Gastrocnemius medialis (tissue), 4 donors: ENCODE data around the gene PNCK. TPM values are rescaled to one million over a fixed set of nuclear protein-coding genes. Genes with fewer than 3 reads are reported as not detected.
A peak's percentile ranks its signal among the peaks of the same experiment; 100 is the strongest.

Source experiments
- ATAC-seq, 2 donors: fragments of 150-250 bp; one replicate each; pipeline ENCODE4 v1.9.1; 2016
- DNase-seq, 2 donors: peaks; one replicate each; pipeline ENCODE4 v3.0.0-alpha.2; 2019
- H3K27ac ChIP-seq, 4 donors: fragments of 200-600 bp; sonication (generic); 1 replicate in 1 of 4; 2 replicates in 3 of 4; pipeline ENCODE4 v1.5.1; 2016 to 2018; ENCODE audit warnings: mild to moderate bottlenecking in 2 of 4, moderate library complexity in 1 of 4
- H3K27me3 ChIP-seq, 3 donors: fragments of 200-600 bp; sonication (generic) in 2 of 3; 1 replicate in 1 of 3; 2 replicates in 2 of 3; pipeline versions ENCODE4 v1.5.1 to v1.6.0; 2016 to 2019; ENCODE audit warnings: mild to moderate bottlenecking in 1 of 3, moderate library complexity in 1 of 3
- H3K36me3 ChIP-seq, 2 donors: fragments of 200-600 bp; sonication (generic) in 1 of 2; one replicate each; pipeline ENCODE4 v1.5.1; 2017 to 2018
- H3K4me1 ChIP-seq, 2 donors: fragments of 200-600 bp; sonication (generic) in 1 of 2; one replicate each; pipeline ENCODE4 v1.5.1; 2016 to 2017; ENCODE audit warnings: mild to moderate bottlenecking in 2 of 2
- H3K4me3 ChIP-seq, 4 donors: fragments of 200-600 bp; sonication (generic) in 3 of 4; 1 replicate in 1 of 4; 2 replicates in 3 of 4; pipeline ENCODE4 v1.5.1; 2016 to 2019; ENCODE audit warnings: mild to moderate bottlenecking in 2 of 4
- H3K9me3 ChIP-seq, 3 donors: fragments of 200-600 bp; sonication (generic) in 2 of 3; 1 replicate in 1 of 3; 2 replicates in 2 of 3; pipeline ENCODE4 v1.5.1; 2016 to 2019
- POLR2A ChIP-seq, 2 donors: fragments of 450-650 bp; IDR thresholded peaks; one replicate each; pipeline ENCODE4 v1.6.1; 2017; ENCODE audit warnings: antibody characterized with exemption in 2 of 2, mild to moderate bottlenecking in 2 of 2, moderate library complexity in 2 of 2
- in situ Hi-C, 4 donors: fragments of 200-750 bp; cut with MboI; loops; one replicate each; pipeline versions ENCODE4 v1.15.0 to v1.8.0; 2017; ENCODE audit warnings: low sequenced_read_pairs in 4 of 4
- intact Hi-C: fragments of 100-400 bp; cut with DNase I; formaldehyde crosslinking; loops from one replicate; pipeline ENCODE4 v1.15.1; 2023; ENCODE audit warnings: low total_unique reads
- total RNA-seq, 4 donors: library from RNA; depleted of rRNA; stranded (reverse); fragments of >200 nt; gene quantifications; one replicate each; pipeline versions ENCODE4 v1.1.0 to v1.2.3, GENCODE V29; 2016
- TF ChIP-seq, protein P1 (sequence below), 5 experiments: fragments of 450-650 bp in 3 of 5; fragments of 200-600 bp in 2 of 5; sonication (generic) in 2 of 5; IDR thresholded peaks in 4 of 5; conservative IDR thresholded peaks in 1 of 5; 1 replicate in 4 of 5; 2 replicates in 1 of 5; pipeline ENCODE4 v1.5.1; 2016 to 2019; ENCODE audit warnings: antibody characterized with exemption in 5 of 5, mild to moderate bottlenecking in 3 of 5, moderate library complexity in 3 of 5

PNCK gene
- total RNA-seq, 4 donors from 2014 or later, result 0.98 to 1.6 TPM; not detected in 2

DNA sequence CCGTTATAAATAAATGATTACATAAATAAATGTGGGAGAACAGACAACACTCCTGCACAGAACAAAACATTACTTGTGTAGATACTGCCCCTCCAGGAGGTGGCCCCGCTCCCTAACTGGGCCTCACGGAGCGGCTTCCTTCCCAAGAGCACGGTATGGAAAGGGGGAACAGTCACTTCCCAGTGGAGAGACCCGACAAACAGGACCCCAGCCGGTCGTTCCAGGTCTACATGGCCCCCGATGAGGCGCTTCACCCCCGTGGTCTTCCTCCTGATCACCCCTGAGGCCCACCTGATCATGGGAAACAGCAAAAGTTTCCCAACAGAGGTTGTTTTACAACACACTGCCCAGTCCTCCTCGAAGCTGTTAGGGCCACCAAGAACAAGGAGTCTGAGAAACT, 7.6 kb upstream of the PNCK start:
- Histone ChIP-seq H3K4me1 (no peaks in the 10 kb centered on the region), H3K27ac (no peak overlapping the region), H3K27me3 (no peaks in the 10 kb centered on the region), H3K9me3 (no peaks in the 10 kb centered on the region), H3K36me3 (no peaks in the 10 kb centered on the region), H3K4me3 (no peak overlapping the region)
- no peak for DNase-seq
- no peak for TF ChIP-seq POLR2A (IDR thresholded peaks at IDR 0.05)
- TF ChIP-seq, protein P1, sequence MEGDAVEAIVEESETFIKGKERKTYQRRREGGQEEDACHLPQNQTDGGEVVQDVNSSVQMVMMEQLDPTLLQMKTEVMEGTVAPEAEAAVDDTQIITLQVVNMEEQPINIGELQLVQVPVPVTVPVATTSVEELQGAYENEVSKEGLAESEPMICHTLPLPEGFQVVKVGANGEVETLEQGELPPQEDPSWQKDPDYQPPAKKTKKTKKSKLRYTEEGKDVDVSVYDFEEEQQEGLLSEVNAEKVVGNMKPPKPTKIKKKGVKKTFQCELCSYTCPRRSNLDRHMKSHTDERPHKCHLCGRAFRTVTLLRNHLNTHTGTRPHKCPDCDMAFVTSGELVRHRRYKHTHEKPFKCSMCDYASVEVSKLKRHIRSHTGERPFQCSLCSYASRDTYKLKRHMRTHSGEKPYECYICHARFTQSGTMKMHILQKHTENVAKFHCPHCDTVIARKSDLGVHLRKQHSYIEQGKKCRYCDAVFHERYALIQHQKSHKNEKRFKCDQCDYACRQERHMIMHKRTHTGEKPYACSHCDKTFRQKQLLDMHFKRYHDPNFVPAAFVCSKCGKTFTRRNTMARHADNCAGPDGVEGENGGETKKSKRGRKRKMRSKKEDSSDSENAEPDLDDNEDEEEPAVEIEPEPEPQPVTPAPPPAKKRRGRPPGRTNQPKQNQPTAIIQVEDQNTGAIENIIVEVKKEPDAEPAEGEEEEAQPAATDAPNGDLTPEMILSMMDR (IDR thresholded peaks at IDR 0.05 in 4 of 5, conservative IDR thresholded peaks at IDR 0.05 in 1 of 5), result no peak
- in situ Hi-C loops (no loop called here), intact Hi-C loops (loop anchor here (10.0 kb wide), 1 partner anchor 114 kb away; the partner anchor contains the start of genes IDH3G and SSR4)
- ATAC-seq, result peak in 1 of 2 donors; percentile 12

- Histone ChIP-seq H3K4me1 (no peaks in the 10 kb centered on the region), H3K27ac (no peak overlapping the region), H3K36me3 (no peaks in the 10 kb centered on the region), H3K4me3 (no peak overlapping the region), H3K9me3 (no peaks in the 10 kb centered on the region), H3K27me3 (peaks cover 0 to 12% (median 11%) of the 10 kb centered on the region in 3 donors)
- ATAC-seq (no peak), DNase-seq (no peak)
- in situ Hi-C loops (loop anchor here in 1 of 4 donors (25.0 kb wide), 1 partner anchor 712 kb away; no protein-coding TSS in a partner anchor), intact Hi-C loops (no loop called here)
- no peak for TF ChIP-seq POLR2A (IDR thresholded peaks at IDR 0.05)
- TF ChIP-seq, protein P1 (IDR thresholded peaks at IDR 0.05 in 4 of 5, conservative IDR thresholded peaks at IDR 0.05 in 1 of 5), result no peak
Observed at GRCh38 chrX:153674219-153674851, 722 bp upstream of the PNCK start.

GRCh38 chrX:153672531-153673427, 834 bp downstream of the PNCK start:
- Histone ChIP-seq H3K27me3 (peaks cover 0 to 12% (median 11%) of the 10 kb centered on the region in 3 donors), H3K36me3 (no peaks in the 10 kb centered on the region), H3K4me3 (no peak overlapping the region), H3K4me1 (peaks cover 0 to 3% of the 10 kb centered on the region in 2 donors), H3K27ac (no peak overlapping the region), H3K9me3 (no peaks in the 10 kb centered on the region)
- no peak for DNase-seq
- in situ Hi-C loops (loop anchor here in 1 of 4 donors (25.0 kb wide), 1 partner anchor 710 kb away; no protein-coding TSS in a partner anchor), intact Hi-C loops (no loop called here)
- no peak for TF ChIP-seq POLR2A (IDR thresholded peaks at IDR 0.05)
- TF ChIP-seq, protein P1 (IDR thresholded peaks at IDR 0.05 in 4 of 5, conservative IDR thresholded peaks at IDR 0.05 in 1 of 5), result no peak
- ATAC-seq, result no peak

DNA sequence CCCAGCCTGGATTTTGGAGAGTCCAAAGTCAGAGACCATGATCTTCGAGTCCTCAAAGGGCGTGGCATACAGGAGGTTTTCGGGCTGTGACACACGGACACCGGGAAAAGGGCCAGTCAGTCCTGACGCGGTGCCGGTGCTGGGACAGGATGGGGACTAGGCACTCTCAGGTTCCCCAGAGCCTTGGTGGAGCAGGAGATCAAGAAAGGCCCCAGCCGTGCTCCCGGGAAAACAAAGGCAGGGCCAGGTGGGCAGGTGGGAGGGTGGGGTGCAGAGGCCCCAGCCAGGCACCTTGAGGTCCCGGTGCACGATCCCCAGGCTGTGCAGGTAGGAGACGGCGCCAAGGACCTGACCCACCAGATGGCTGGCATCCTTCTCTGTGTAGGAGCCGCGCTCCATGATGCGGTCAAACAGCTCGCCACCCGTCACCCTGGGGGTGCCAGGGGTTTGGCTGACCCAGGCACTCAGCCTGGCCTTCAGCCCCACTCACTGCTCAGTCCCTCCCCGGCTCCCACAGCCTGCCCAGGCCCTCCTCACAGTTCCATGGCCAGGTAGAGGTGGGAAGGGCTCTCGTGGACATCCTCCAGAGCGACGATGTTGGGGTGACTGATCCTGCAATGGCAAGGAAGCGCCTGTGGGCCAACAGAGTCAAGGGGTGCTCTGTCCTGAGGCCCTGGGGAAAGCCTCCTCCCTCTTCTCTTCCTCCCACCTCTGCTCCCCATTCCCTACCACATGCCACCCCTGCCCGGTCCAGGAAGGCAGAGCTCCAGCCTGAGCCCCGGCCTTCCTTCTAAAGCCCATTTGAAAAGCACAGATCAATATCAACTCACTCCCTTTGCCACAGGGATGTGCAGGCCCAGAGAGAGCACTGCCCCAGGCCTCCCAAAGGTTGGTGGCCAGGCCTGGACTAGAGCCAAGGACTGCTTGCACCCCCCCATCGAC, 1.8 kb downstream of the PNCK start:
- Histone ChIP-seq H3K27ac (no peak overlapping the region), H3K9me3 (no peaks in the 10 kb centered on the region), H3K36me3 (no peaks in the 10 kb centered on the region), H3K4me1 (peaks cover 0 to 5% of the 10 kb centered on the region in 2 donors), H3K4me3 (no peak overlapping the region), H3K27me3 (peaks cover 0 to 12% (median 11%) of the 10 kb centered on the region in 3 donors)
- ATAC-seq (no peak), DNase-seq (no peak)
- in situ Hi-C loops (loop anchor here in 1 of 4 donors (25.0 kb wide), 1 partner anchor 710 kb away; no protein-coding TSS in a partner anchor), intact Hi-C loops (no loop called here)
- TF ChIP-seq, protein P1 (IDR thresholded peaks at IDR 0.05 in 4 of 5, conservative IDR thresholded peaks at IDR 0.05 in 1 of 5), result no peak
- no peak for TF ChIP-seq POLR2A (IDR thresholded peaks at IDR 0.05)
